ENCODE data around the gene UCP3.

UCP3 gene

DNA sequence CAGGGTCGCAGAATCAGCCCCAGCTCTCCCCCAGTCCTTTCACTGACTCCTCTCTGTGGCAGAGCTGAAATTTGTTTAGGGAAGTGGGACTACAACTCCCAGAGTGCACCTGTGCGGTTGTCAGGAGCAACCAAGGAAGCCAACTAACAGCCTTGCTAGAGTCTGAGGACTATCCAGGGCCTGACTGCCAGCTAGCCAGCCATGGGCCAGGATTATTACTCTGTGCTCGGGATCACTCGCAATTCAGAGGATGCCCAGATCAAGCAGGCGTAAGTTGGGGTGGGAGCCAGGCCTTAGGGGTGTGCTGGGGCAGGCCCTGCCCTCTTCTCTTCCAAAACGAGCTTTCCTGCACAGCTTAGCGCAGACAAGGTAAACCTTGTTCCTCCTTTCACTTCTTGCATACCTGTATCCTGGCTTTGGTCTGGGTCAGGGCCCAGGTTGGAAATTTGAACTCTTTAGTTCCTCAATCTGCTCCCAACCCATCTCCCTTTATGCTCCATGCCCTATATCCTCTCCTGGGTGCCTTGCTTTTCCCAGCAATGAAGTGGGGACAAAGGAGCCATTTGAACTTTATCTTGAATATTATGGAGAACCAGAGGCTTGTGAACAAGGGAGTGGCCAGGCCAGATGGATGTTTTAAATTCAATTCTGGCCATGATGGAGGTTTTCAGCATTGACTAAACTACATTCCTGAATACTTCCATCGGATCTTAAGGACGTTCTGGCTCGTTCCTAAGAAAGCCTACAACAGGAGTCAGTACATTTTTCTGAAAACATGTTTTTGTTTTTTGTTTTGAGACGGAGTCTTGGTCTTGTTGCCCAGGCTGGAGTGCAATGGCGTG is 57.8 kb downstream of the UCP3 start, which contains the start of gene DNAJB13:
TSS of gene DNAJB13 (plus strand) at position 158 of the 842 bp plus-strand sequence. CDS start at position 202, 44 bp downstream.
- no peak for DNase-seq

Measured in hippocampal formation (tissue), 2 donors.